Measurements from ENCODE around the gene PAF1.

Gene PAF1

GRCh38 chr19:39411081-39411831, 20.4 kb upstream of the PAF1 start:
- Mint-ChIP-seq H3K9me3 (no peaks in the 10 kb centered on the region), H3K27ac (peak overlapping the region; percentile 95 to 100), H3K27me3 (no peaks in the 10 kb centered on the region), H3K4me1 (peaks cover 64% of the 10 kb centered on the region), H3K4me3 (peak overlapping the region; percentile 91)
- ATAC-seq: no peak
- DNase-seq: no peak

- ATAC-seq: no peak
- peaks cover 68% of the 10 kb centered on the region for H3K4me1 Mint-ChIP-seq
- no peaks in the 10 kb centered on the region for H3K9me3 Mint-ChIP-seq
- no peaks in the 10 kb centered on the region for H3K27me3 Mint-ChIP-seq
- no peak for DNase-seq
- H3K4me3 Mint-ChIP-seq: peak overlapping the region; percentile 91
- peak overlapping the region; percentile 96 to 97 for H3K27ac Mint-ChIP-seq
These were observed 19.9 kb upstream of the PAF1 start for GRCh38 chr19:39410831-39411080.

- H3K27ac Mint-ChIP-seq: peak overlapping the region; percentile 96 to 97
- H3K4me3 Mint-ChIP-seq: peak overlapping the region; percentile 91
- ATAC-seq (peak; percentile 35), DNase-seq (peak; percentile 54 to 68)
- peaks cover 70% of the 10 kb centered on the region for H3K4me1 Mint-ChIP-seq
- H3K27me3 Mint-ChIP-seq: no peaks in the 10 kb centered on the region
- no peaks in the 10 kb centered on the region for H3K9me3 Mint-ChIP-seq
These were observed 19.3 kb upstream of the PAF1 start for GRCh38 chr19:39410017-39410830.

- DNase-seq: peak; percentile 75 to 82
- H3K9me3 Mint-ChIP-seq: no peaks in the 10 kb centered on the region
These were observed 18.5 kb upstream of the PAF1 start for GRCh38 chr19:39409208-39410016.

GRCh38 chr19:39408392-39409207, 17.7 kb upstream of the PAF1 start:
- peak overlapping the region; percentile 96 to 99 for H3K27ac Mint-ChIP-seq
- H3K4me3 Mint-ChIP-seq: peak overlapping the region; percentile 80 to 91
- no peaks in the 10 kb centered on the region for H3K9me3 Mint-ChIP-seq
- H3K27me3 Mint-ChIP-seq: no peaks in the 10 kb centered on the region
- no peak for DNase-seq
- H3K4me1 Mint-ChIP-seq: peaks cover 71% of the 10 kb centered on the region
- ATAC-seq: no peak

More at GRCh38 chr19:39409208-39410016, 18.5 kb upstream of the PAF1 start:
- Mint-ChIP-seq H3K27me3 (no peaks in the 10 kb centered on the region), H3K4me3 (peak overlapping the region; percentile 91), H3K27ac (peak overlapping the region; percentile 96 to 97), H3K4me1 (peaks cover 71% of the 10 kb centered on the region)
- peak; percentile 4 for ATAC-seq

- Mint-ChIP-seq H3K9me3 (no peaks in the 10 kb centered on the region), H3K4me1 (peaks cover 73% of the 10 kb centered on the region), H3K4me3 (peak overlapping the region; percentile 80 to 91), H3K27me3 (no peaks in the 10 kb centered on the region), H3K27ac (peak overlapping the region; percentile 96 to 99)
- peak; percentile 73 to 78 for DNase-seq
- ATAC-seq: peak; percentile 25
These were observed 16.9 kb upstream of the PAF1 start for GRCh38 chr19:39407660-39408391.

- Mint-ChIP-seq H3K27me3 (no peaks in the 10 kb centered on the region), H3K27ac (peak overlapping the region; percentile 90 to 99), H3K4me3 (peak overlapping the region; percentile 80 to 91), H3K9me3 (no peaks in the 10 kb centered on the region), H3K4me1 (peaks cover 78% of the 10 kb centered on the region)
- no peak for ATAC-seq
- no peak for DNase-seq
These were observed 16.4 kb upstream of the PAF1 start for GRCh38 chr19:39407410-39407659.

- Mint-ChIP-seq H3K27ac (peak within 1 kb of the TSS; percentile 90 to 99), H3K9me3 (no peaks in the 10 kb centered on the region), H3K4me1 (peaks cover 78% of the 10 kb centered on the region), H3K4me3 (peak within 1 kb of the TSS; percentile 80 to 91), H3K27me3 (no peaks in the 10 kb centered on the region)
- DNase-seq (peak; percentile 91 to 92), ATAC-seq (peak; percentile 58)
These were observed 15.9 kb upstream of the PAF1 start, which contains the start of gene ZFP36 for GRCh38 chr19:39406656-39407409. Gene ZFP36 (plus strand): TSS chr19:39406847. CDS start chr19:39406905, 58 bp downstream.

- Mint-ChIP-seq H3K9me3 (no peaks in the 10 kb centered on the region), H3K27me3 (no peaks in the 10 kb centered on the region), H3K4me1 (peaks cover 78% of the 10 kb centered on the region), H3K27ac (peak overlapping the region; percentile 0 to 67), H3K4me3 (peak overlapping the region; percentile 80 to 90)
- ATAC-seq: peak; percentile 23
- DNase-seq: peak; percentile 83 to 85
These were observed 15.2 kb upstream of the PAF1 start for GRCh38 chr19:39405958-39406655.

GRCh38 chr19:39405261-39405957, 14.5 kb upstream of the PAF1 start:
- H3K27ac Mint-ChIP-seq: peak overlapping the region in 1 of 2 donors; percentile 66
- no peaks in the 10 kb centered on the region for H3K27me3 Mint-ChIP-seq
- H3K4me3 Mint-ChIP-seq: peak overlapping the region; percentile 80 to 90
- DNase-seq (no peak), ATAC-seq (no peak)
- H3K9me3 Mint-ChIP-seq: no peaks in the 10 kb centered on the region
- peaks cover 77% of the 10 kb centered on the region for H3K4me1 Mint-ChIP-seq

- H3K27ac Mint-ChIP-seq: peak overlapping the region; percentile 98
- ATAC-seq: peak; percentile 44
- H3K4me3 Mint-ChIP-seq: peak overlapping the region; percentile 80 to 91
- H3K27me3 Mint-ChIP-seq: no peaks in the 10 kb centered on the region
- DNase-seq: peak; percentile 92 to 95
- H3K4me1 Mint-ChIP-seq: peaks cover 81% of the 10 kb centered on the region
- no peaks in the 10 kb centered on the region for H3K9me3 Mint-ChIP-seq
These were observed 12.7 kb upstream of the PAF1 start for GRCh38 chr19:39403331-39404312.
